Measurements from ENCODE around the gene TRIM75.
"Not testable (repeated sequence)": the region's sequence is repeated elsewhere in the genome, so short reads cannot be mapped to it uniquely, and the experiment has no call there.

The TRIM75 gene

DNA sequence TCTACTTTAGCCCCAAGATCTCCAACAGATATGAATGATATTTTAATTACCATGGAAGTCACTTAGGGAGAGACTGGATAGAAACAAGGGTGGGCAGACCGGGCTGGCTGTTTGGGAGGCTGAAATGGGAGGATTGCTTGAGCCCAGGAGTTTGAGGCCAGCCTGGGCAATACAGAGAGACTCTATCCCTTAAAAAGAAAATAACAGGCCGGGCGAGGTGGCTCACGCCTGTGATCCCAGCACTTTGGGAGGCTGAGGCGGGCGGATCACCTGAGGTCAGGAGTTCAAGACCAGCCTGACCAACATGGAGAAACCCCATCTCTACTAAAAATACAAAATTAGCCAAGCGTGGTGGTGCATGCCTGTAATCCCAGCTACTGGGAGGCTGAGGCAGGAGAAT, 31.1 kb downstream of the TRIM75 start:
- not testable (repeated sequence) for H2AFZ ChIP-seq (ENCODE audit: low read depth, low read length); H2AK5ac ChIP-seq (ENCODE audit: low read length, severe bottlenecking); DNase-seq; H3K9me3 ChIP-seq (ENCODE audit: control insufficient read depth, low read length); H3K4ac ChIP-seq (ENCODE audit: low read depth in 1 of 2, low read length in 2 of 2); H4K8ac ChIP-seq (ENCODE audit: low read length); H3K18ac ChIP-seq (ENCODE audit: low read depth in 1 of 2, low read length in 2 of 2); H2BK120ac ChIP-seq (ENCODE audit: low read depth, low read length); H2BK5ac ChIP-seq (ENCODE audit: low read depth, low read length, poor library complexity, severe bottlenecking); H3K27me3 ChIP-seq (ENCODE audit: control insufficient read depth in 1 of 2, insufficient read depth in 1 of 2, low read length in 2 of 2); H3K79me1 ChIP-seq (replicated peaks; ENCODE audit: low read length, poor library complexity, severe bottlenecking); H3K9ac ChIP-seq (ENCODE audit: low read length); H3K4me3 ChIP-seq (ENCODE audit: insufficient read depth in 1 of 2, low read depth in 1 of 2, low read length in 2 of 2); H4K91ac ChIP-seq (ENCODE audit: low read length); H2BK15ac ChIP-seq (ENCODE audit: low read depth, poor library complexity, severe bottlenecking); H3K27ac ChIP-seq (ENCODE audit: low read length, poor library complexity, severe bottlenecking); H3K4me2 ChIP-seq (ENCODE audit: low read length, poor library complexity, severe bottlenecking); H3K23ac ChIP-seq (ENCODE audit: low read length in 2 of 2); H2BK12ac ChIP-seq (ENCODE audit: low read length in 2 of 2); H3K4me1 ChIP-seq (ENCODE audit: control insufficient read depth, insufficient read depth, low read depth, low read length); H3K14ac ChIP-seq (ENCODE audit: low read length in 2 of 2)
- H3K36me3 ChIP-seq (ENCODE audit: control insufficient read depth in 1 of 2, insufficient read depth in 2 of 2, low read depth in 1 of 2, low read length in 2 of 2) = peaks cover 12 to 37% of the 10 kb centered on the region in 2 experiments
- WGBS = 100% methylated on average over 3 of the region's 7 CpGs

DNA sequence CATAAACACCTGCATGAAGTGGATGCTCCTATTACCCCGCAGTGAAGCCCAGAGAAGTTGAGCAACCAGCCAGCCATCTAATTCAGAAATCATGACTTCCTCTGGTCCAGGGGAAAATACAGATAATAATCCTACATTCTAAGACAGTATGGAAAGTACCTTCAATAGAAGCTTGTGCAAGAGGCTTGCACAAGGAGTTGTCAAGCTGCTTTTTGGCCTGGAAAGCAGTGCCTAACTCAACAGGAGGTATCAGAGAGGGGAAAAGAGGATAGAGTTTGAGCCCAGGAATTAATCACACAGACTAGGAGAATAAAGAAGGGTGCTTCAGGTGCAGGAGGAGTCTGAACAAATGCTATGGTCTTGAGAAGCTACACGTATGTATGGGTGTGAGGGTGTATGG, 32.3 kb downstream of the TRIM75 start:
- WGBS = 98% methylated on average over 2 of the region's 2 CpGs
- Histone ChIP-seq H2AK5ac (ENCODE audit: low read length, severe bottlenecking) (no peak overlapping the region), H3K9me3 (ENCODE audit: control insufficient read depth, low read length) (no peaks in the 10 kb centered on the region), H3K27ac (ENCODE audit: low read length, poor library complexity, severe bottlenecking) (no peak overlapping the region), H3K4ac (ENCODE audit: low read depth in 1 of 2, low read length in 2 of 2) (no peak overlapping the region), H3K4me1 (ENCODE audit: control insufficient read depth, insufficient read depth, low read depth, low read length) (no peaks in the 10 kb centered on the region), H3K4me3 (ENCODE audit: insufficient read depth in 1 of 2, low read depth in 1 of 2, low read length in 2 of 2) (no peak overlapping the region), H3K79me1 (replicated peaks; ENCODE audit: low read length, poor library complexity, severe bottlenecking) (peaks cover 3% of the 10 kb centered on the region), H3K14ac (ENCODE audit: low read length in 2 of 2) (no peak overlapping the region), H2AFZ (ENCODE audit: low read depth, low read length) (no peak overlapping the region), H4K91ac (ENCODE audit: low read length) (no peak overlapping the region), H3K4me2 (ENCODE audit: low read length, poor library complexity, severe bottlenecking) (no peak overlapping the region), H3K18ac (ENCODE audit: low read depth in 1 of 2, low read length in 2 of 2) (no peak overlapping the region), H4K8ac (ENCODE audit: low read length) (no peak overlapping the region), H2BK5ac (ENCODE audit: low read depth, low read length, poor library complexity, severe bottlenecking) (no peak overlapping the region), H2BK120ac (ENCODE audit: low read depth, low read length) (no peak overlapping the region), H3K23ac (ENCODE audit: low read length in 2 of 2) (no peak overlapping the region), H3K27me3 (ENCODE audit: control insufficient read depth in 1 of 2, insufficient read depth in 1 of 2, low read length in 2 of 2) (no peaks in the 10 kb centered on the region), H2BK15ac (ENCODE audit: low read depth, poor library complexity, severe bottlenecking) (no peak overlapping the region), H3K9ac (ENCODE audit: low read length) (no peak overlapping the region), H3K36me3 (ENCODE audit: control insufficient read depth in 1 of 2, insufficient read depth in 2 of 2, low read depth in 1 of 2, low read length in 2 of 2) (peaks cover 13 to 37% of the 10 kb centered on the region in 2 experiments), H2BK12ac (ENCODE audit: low read length in 2 of 2) (no peak overlapping the region)
- DNase-seq = no peak

DNA sequence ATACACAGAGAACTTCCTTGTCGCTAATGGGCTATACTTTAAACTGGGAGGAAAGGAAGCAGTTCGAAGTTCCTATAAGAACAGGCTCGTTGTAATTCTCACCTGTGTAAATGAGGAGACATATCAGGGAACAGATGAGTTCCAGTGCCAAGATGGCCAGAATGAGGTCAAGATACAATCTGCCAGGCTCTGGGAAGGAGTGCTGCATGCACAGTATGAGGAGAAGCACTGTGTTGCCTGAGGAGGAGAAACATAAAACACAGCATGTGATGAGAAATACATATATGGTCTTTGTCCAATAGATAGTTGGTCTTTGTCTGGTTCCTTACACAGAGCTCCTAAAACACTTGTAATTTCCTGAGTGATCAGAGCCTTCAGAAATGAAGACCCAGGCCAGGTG, 34.7 kb downstream of the TRIM75 start:
- Histone ChIP-seq H3K9me3 (ENCODE audit: control insufficient read depth, low read length) (no peaks in the 10 kb centered on the region), H3K23ac (ENCODE audit: low read length in 2 of 2) (no peak overlapping the region), H2AK5ac (ENCODE audit: low read length, severe bottlenecking) (no peak overlapping the region), H3K4me2 (ENCODE audit: low read length, poor library complexity, severe bottlenecking) (no peak overlapping the region), H2BK5ac (ENCODE audit: low read depth, low read length, poor library complexity, severe bottlenecking) (no peak overlapping the region), H3K4me3 (ENCODE audit: insufficient read depth in 1 of 2, low read depth in 1 of 2, low read length in 2 of 2) (no peak overlapping the region), H3K79me1 (replicated peaks; ENCODE audit: low read length, poor library complexity, severe bottlenecking) (peaks cover 3% of the 10 kb centered on the region), H3K27me3 (ENCODE audit: control insufficient read depth in 1 of 2, insufficient read depth in 1 of 2, low read length in 2 of 2) (no peaks in the 10 kb centered on the region), H3K36me3 (ENCODE audit: control insufficient read depth in 1 of 2, insufficient read depth in 2 of 2, low read depth in 1 of 2, low read length in 2 of 2) (peaks cover 13 to 37% of the 10 kb centered on the region in 2 experiments), H4K91ac (ENCODE audit: low read length) (no peak overlapping the region), H2BK120ac (ENCODE audit: low read depth, low read length) (no peak overlapping the region), H4K8ac (ENCODE audit: low read length) (no peak overlapping the region), H2BK15ac (ENCODE audit: low read depth, poor library complexity, severe bottlenecking) (no peak overlapping the region), H3K18ac (ENCODE audit: low read depth in 1 of 2, low read length in 2 of 2) (no peak overlapping the region), H3K27ac (ENCODE audit: low read length, poor library complexity, severe bottlenecking) (no peak overlapping the region), H3K4me1 (ENCODE audit: control insufficient read depth, insufficient read depth, low read depth, low read length) (no peaks in the 10 kb centered on the region), H3K14ac (ENCODE audit: low read length in 2 of 2) (no peak overlapping the region), H2AFZ (ENCODE audit: low read depth, low read length) (no peak overlapping the region), H3K9ac (ENCODE audit: low read length) (no peak overlapping the region), H2BK12ac (ENCODE audit: low read length in 2 of 2) (no peak overlapping the region), H3K4ac (ENCODE audit: low read depth in 1 of 2, low read length in 2 of 2) (no peak overlapping the region)
- no peak for DNase-seq
- WGBS = 90% methylated on average over 3 of the region's 3 CpGs

DNA sequence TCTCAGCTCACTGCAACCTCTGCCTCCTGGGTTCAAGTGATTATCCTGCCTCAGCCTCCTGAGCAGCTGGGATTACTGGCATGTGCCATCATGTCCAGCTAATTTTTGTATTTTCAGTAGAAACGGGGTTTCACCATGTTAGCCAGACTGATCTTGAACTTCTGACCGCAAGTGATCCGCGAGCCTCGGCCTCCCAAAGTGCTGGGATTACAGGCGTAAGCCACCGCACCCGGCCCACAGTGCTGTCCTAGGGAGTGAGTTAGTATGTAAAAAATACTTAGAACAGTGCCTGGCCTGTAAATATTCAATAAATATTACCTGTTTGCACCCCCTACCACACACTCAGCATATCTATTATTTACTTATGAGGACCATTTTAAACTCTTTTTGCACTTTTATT, 38.5 kb downstream of the TRIM75 start:
- H3K4ac ChIP-seq (ENCODE audit: low read depth in 1 of 2, low read length in 2 of 2); H2BK5ac ChIP-seq (ENCODE audit: low read depth, low read length, poor library complexity, severe bottlenecking); H3K4me3 ChIP-seq (ENCODE audit: insufficient read depth in 1 of 2, low read depth in 1 of 2, low read length in 2 of 2); H4K8ac ChIP-seq (ENCODE audit: low read length); H2BK120ac ChIP-seq (ENCODE audit: low read depth, low read length); H2AK5ac ChIP-seq (ENCODE audit: low read length, severe bottlenecking); H4K91ac ChIP-seq (ENCODE audit: low read length); H3K4me2 ChIP-seq (ENCODE audit: low read length, poor library complexity, severe bottlenecking); H3K4me1 ChIP-seq (ENCODE audit: control insufficient read depth, insufficient read depth, low read depth, low read length); H3K18ac ChIP-seq (ENCODE audit: low read depth in 1 of 2, low read length in 2 of 2); H3K79me1 ChIP-seq (replicated peaks; ENCODE audit: low read length, poor library complexity, severe bottlenecking); H3K27me3 ChIP-seq (ENCODE audit: control insufficient read depth in 1 of 2, insufficient read depth in 1 of 2, low read length in 2 of 2); H3K9me3 ChIP-seq (ENCODE audit: control insufficient read depth, low read length); H3K27ac ChIP-seq (ENCODE audit: low read length, poor library complexity, severe bottlenecking); H2BK15ac ChIP-seq (ENCODE audit: low read depth, poor library complexity, severe bottlenecking); H2BK12ac ChIP-seq (ENCODE audit: low read length in 2 of 2); DNase-seq; H3K23ac ChIP-seq (ENCODE audit: low read length in 2 of 2); H2AFZ ChIP-seq (ENCODE audit: low read depth, low read length); H3K9ac ChIP-seq (ENCODE audit: low read length); H3K14ac ChIP-seq (ENCODE audit: low read length in 2 of 2): not testable (repeated sequence)
- H3K36me3 ChIP-seq (ENCODE audit: control insufficient read depth in 1 of 2, insufficient read depth in 2 of 2, low read depth in 1 of 2, low read length in 2 of 2) = peaks cover 11 to 14% of the 10 kb centered on the region in 2 experiments
- 100% methylated on average over 4 of the region's 8 CpGs for WGBS

All from mesenchymal stem cell (in vitro differentiated cells and primary cell).